NCI-H2196 (cell line): ENCODE data around the gene THSD4.
A peak's percentile ranks its signal among the peaks of the same experiment; 100 is the strongest.

ENCODE experiments used
- DNase-seq: peaks from one replicate; lab custom pipeline; 2025; ENCODE audit not compliant: unreplicated experiment; lab: John Stamatoyannopoulos, UW

THSD4 gene

DNA sequence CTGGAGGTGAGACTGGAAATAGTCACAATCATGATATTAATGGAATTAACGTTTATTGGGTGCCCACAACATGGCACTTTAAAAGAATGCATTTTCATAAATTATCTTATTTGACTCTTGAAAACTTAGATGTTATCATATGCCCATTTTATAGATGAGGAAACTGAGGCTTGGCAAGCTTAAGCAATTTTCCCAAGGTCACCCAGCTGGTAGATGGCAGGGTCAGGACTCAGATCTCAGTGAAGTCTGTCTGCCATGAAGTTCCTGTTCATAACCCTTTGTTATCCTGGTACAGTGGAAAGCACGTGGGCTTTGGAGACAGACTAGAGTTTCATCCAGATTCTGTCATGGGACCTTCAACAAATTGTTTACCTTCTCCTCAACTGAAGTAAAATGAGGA, 520.5 kb downstream of the THSD4 start:
- no peak for DNase-seq

DNA sequence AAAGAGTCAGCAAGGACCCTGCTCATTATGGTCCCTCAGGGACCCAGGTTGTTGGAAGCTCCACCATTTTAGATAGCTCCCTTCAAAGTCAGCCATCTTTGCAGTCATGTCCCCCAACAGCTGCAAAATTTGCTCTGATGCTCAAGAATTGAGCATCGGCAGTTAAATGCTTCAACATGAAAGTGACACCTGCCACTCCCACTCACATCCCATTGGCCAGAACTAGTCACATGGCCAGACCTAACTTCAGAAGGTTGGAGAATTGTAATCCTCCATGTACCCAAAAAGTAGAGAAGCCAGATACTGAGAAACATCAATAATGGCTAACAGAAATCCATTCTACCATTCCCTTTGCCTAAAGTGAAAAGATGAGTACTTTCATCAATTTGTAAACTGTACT, 523.6 kb downstream of the THSD4 start:
- DNase-seq: no peak

- DNase-seq: no peak
These were observed 524.2 kb downstream of the THSD4 start for GRCh38 chr15:71639471-71639870.

GRCh38 chr15:71643918-71644317, 528.6 kb downstream of the THSD4 start:
- no peak for DNase-seq

DNA sequence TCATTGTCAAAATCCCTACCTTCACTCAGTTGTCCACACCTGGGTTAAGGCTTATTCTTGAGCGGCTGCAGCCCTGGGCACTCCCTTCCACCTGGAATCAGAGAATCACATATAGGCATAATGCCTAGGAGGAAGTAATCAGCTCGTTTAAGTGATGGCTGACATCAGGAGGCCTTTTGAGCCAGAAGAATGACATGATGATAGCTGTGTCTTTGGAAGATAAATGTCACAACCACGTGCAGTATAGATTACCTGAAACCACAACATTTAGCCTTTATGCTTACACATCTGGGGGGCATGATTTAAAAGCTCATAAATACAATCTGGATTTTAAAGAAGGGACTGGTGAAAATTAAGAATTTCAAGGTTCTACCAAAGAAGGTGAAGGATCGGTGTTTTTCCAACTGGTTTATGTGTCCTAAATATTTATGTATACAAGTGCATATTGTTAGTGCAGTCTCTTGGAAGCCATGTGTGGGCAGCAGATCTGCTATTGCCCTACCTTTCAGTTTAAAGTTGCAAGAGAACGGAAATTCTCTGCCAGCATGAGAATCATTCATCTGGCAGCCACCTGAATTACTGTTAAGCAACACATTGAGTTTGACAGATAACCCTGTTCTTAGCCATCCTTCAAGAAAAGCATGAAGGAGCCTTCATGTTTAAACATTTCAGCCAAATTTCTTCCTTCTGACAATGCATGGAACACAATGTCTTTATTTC, 531.7 kb downstream of the THSD4 start:
- DNase-seq: no peak

DNA sequence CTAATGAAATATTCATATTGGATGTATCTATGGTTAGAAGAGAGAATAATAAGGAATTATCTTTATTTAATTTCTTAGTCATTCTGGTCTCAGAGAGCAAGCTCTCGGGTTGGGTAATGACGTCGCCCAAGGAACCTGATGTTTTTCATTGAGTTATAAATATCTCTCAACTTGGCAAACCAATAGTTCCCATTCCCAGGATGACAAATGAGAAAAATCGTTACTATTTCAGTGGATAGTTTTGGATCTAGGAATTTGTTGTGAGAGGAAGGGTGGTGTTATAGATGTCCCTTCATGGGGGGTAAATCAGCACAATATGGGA, 532.2 kb downstream of the THSD4 start:
- DNase-seq: no peak

DNA sequence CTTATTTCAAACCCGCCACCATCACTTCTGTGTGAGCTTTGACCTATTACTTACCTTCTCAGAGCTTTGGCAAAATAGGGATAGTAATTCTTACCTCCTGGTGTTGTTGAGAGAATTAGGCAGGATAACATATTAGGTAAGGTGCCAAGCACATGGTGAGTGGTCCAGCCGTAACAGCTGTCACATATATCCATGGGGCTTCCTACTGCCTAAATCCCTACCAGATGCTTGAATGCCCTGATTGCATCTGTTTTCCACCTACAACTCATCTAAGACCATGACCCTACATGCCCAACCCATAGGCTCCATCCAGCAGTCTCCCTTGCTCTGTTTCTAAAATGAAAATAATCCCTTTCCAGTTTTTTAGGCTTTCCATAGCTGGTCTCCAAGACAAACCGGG, 532.8 kb downstream of the THSD4 start:
- no peak for DNase-seq

GRCh38 chr15:71649894-71650293, 534.6 kb downstream of the THSD4 start:
- no peak for DNase-seq

DNA sequence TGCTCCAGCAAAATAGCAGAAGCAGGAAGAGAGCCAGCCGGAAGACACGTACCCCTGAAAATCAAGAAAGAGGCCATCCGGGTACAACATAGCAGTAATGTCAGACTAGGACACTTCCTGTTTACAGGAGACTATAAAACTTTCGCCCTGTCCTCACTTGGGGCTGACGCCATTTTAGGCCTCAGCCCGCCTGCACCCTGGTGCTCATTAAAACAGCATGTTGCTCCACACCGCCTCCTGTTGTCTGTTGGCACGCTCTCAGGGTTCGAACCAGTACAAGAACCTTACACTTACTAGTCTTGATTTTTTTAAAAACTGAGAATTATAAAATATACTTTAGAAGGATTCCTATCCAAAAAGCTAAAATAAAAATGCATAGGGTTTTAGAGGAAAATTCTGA, 535.3 kb downstream of the THSD4 start:
- DNase-seq: no peak

DNA sequence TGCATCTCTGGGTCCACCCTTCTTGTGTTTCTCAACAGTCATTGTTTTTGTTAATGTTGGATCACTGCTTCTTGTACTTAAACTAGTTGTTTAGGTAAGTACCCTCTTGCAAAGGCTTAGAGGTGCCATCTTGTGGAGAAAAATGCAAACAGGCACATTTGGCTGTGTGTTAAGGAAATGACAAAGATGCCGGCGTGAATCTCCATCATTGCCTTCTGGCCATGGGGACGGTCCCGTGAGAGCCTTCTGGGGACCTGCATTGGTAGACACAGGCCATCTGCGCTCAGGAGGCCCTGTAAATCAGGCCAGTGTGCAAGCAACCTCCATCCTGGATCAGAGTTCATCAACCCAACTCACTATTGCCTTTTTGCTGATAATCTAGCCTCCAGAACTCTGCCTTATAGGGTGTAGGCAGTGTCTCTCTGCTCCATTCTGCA, 536.5 kb downstream of the THSD4 start:
- DNase-seq: peak; percentile 24

- no peak for DNase-seq
These were observed 538.9 kb downstream of the THSD4 start for GRCh38 chr15:71654042-71654719.

DNA sequence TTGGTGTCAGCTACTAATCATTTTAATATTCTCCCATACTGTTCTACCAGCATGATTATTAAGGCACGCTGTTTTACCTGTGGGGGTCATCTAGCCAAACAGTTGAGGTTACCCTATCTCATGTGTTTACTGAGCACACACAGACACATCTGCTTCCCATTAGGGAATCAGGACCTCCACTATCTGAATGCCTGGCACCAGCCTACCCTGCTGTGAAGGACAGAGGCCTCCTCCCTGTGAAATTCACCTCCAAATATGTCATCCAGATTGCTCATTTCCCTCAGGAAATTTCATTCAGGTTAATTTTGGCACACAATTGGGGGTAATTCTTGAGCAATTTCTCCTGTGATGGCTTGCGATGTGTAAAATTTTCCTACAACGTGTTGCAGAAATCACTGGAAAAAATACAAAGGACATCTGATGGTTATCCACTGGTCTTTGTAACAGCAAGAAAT, 539.5 kb downstream of the THSD4 start:
- no peak for DNase-seq

- no peak for DNase-seq
These were observed 541.2 kb downstream of the THSD4 start for GRCh38 chr15:71656425-71656824.

- no peak for DNase-seq
These were observed 541.9 kb downstream of the THSD4 start for GRCh38 chr15:71657141-71657540.

DNA sequence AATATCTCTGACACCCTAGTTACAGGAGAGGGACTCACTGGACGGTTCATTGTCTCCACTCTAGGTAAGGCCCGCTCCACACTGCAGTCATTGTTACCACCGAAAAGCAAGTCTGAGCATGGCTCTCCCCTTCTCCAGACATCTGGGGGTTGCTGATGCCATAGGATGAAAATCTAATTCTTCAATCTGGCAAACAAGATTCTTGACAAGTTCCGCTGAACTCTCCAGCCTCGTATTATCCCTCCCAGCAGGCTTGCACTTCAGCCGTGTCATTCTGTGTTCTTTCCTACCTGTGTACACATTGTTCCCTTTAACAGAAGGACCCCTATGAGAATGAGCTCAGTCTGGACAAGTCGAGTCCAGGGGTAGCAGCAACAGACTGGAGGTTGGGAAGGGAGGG, 542.8 kb downstream of the THSD4 start:
- DNase-seq: no peak

DNA sequence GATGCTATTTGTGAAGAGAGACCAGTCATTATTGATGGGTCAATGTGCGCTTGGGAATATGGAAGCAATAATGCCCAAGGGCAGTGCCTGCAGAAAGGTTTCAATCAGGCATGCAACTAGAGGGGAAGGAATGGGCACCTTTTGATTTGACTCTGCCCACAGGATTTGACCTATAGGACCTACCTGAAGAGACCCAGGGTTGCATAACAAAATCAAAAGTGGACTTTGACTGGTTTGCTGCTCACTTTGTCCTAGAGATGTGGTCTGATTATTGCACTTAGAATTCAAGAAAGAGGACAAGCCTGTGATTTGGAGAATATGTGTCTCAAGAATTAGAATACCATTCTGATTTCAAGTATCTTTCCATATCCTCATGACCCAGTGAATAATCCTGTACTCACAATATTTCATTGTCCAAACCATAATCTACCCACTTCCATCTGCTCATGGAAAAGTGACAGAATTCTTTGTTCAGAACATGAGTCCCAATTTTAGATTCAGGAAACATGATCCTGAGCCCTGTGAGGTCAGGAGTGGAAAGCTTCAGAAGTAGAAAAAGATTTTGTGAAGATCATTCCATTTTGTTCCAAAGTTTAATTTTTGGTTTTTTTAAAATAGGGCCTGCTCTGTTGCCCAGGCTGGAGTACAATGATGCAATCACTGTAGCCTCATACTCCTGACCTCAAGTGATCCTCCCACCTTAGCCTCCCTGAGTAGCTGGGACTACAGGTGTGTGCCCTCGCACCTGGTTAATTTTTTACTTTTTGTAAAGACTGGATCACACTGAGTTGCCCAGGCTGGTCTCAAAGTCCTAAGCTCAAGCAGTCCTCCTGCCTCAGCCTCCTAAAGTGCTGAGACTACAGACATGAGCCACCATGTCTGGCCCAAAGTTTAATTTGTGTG, 543.8 kb downstream of the THSD4 start:
- no peak for DNase-seq

DNA sequence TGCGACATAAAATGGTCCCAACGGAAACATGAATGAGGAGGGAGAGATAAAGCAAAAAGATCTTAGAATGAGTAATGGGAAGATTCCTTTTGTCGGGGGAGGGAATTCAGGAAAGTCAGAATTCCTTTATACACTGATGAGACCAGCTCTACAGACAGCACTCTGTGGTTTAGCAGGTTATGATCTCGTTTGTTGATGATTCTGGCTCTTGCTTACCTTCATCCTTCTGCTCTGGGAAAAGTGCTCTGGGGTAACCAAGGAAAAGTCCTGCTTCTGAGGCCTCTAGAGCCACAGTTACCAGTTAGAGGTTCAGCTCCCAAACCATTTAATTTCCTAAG, 544.4 kb downstream of the THSD4 start:
- no peak for DNase-seq

GRCh38 chr15:71660501-71660900, 545.2 kb downstream of the THSD4 start:
- no peak for DNase-seq

DNA sequence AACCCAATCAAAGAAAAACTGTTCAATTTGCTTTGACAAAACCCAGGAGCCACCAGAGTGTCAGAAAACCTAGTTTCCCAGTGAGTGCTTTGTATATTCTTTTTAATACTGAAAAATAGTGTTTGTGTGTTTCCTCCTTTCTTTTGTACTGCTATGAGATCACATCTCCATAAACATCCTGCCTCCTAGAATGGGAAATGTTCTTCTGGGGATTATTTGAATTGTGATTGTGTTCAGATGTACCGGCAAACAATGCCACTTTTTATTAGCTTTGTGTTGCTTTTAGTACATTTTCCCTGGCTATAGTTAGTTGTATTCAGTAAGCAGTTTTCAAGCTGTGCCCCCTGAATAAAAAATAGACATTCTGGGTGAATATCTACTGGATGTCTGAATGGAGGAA, 547.0 kb downstream of the THSD4 start:
- no peak for DNase-seq

GRCh38 chr15:71664622-71665021, 549.4 kb downstream of the THSD4 start:
- DNase-seq: no peak

- no peak for DNase-seq
These were observed 551.7 kb downstream of the THSD4 start for GRCh38 chr15:71666763-71667620.
